GM19193 (cell line): Measurements from ENCODE around the gene TAF5.
A peak's percentile ranks its signal among the peaks of the same experiment; 100 is the strongest.

Source experiments
- POLR2A ChIP-seq: IDR thresholded peaks from 4 replicates; pipeline ENCODE4 v1.6.1; 2011; ENCODE audit not compliant: insufficient read depth, insufficient read length; ENCODE audit errors: extremely low read depth

TAF5 gene

DNA sequence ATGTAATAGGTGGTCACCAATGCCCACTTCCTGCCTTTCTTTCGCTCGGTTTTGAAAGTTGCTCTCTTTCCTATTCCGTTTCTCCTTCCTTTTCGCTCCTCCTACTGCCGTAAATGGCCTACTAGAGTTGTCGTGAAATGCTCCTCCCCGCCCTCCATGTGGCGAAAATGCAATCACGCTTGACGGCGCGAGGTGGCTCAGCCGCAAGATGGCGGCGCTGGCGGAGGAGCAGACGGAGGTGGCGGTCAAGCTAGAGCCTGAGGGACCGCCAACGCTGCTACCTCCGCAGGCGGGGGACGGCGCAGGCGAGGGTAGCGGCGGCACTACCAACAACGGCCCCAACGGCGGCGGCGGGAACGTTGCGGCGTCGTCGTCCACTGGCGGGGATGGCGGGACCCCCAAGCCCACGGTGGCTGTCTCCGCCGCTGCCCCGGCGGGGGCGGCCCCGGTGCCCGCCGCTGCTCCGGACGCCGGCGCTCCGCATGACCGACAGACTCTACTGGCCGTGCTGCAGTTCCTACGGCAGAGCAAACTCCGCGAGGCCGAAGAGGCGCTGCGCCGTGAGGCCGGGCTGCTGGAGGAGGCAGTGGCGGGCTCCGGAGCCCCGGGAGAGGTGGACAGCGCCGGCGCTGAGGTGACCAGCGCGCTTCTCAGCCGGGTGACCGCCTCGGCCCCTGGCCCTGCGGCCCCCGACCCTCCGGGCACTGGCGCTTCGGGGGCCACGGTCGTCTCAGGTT lies at the start of gene TAF5:
Gene TAF5 (plus strand): TSS at position 195 of the 737 bp plus-strand sequence. CDS start 14 bp downstream, at position 209.
- TF ChIP-seq POLR2A, result peak; percentile 86

DNA sequence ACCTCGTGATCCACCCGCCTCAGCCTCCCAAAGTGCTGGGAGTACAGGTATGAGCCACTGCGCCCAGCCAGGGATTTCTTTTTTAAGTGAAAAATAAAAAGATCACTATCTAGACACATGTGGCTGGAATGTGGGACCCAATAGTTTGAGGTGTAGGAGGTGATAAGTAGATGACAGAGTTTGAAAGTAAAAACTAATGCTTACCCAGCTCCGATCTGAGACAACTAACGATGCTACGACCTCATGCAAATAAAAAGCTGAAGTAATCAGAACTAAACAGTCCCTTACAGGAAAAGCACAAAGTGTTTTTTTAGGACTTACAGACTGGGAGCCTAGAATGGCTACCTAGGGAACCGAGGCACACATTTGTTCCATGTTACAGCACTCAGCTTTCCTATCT lies 39.9 kb upstream of the TAF5 start:
- TF ChIP-seq POLR2A, result no peak

DNA sequence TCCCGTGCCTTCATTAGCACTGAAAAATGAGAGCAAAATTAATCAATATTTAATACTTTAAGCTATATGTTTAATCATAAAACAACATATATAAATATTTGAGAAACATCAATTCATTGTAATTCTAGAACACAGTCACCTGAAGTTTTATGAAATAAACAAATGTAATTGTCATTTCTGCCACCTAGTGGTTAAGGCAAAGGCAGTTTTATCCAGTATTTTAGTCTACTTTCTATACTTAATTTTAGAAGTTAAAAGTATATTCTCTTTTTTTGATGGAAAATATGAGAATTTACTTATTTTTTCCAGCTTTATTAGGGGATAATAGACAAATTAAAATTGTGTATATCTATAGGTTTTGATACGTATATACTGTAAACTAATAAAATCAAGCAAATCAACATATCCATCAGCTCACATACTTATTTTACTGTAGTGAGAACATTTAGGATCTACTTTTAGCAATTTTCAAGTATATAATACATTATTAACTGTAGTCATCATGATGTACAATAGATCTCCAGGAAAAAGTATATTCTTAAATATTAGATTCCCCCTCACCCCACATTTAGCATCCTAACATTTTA lies 33.7 kb upstream of the TAF5 start:
- no peak for TF ChIP-seq POLR2A

DNA sequence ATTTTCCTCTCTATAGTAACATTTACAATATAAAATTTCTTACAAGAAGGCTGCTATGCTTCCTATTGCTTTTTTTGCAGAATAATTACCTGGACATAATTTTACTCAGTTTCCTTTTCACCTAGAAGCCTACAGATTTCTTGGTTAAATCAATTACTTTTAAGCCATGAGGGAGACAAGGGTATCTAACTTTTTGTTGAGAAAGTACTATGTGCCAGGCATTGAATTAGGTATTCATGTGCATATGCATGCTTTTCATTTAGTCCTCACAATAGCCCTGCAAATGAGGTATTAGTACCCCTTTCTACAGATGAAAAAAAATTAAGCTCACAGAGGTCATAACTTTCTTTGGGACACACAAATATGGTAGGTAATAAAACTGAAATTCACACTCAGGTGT lies 33.2 kb upstream of the TAF5 start:
- TF ChIP-seq POLR2A, result no peak

DNA sequence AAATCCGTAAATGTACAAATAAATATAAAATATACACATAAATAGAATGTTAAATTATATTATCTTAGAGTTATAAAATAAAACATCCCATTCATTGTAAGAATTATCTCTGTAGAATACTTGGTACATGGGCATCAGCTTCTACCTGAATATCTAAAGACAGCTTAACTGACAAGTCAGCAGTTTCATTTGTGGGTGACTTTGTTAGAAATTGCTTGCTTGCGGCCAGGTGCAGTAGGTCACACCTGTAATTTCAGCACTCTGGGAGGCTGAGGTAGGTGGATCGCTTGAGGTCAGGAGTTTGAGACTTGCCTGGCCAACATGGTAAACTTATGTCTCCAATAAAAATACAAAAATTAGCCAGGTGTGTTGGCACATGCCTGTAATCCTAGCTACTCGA lies 31.4 kb upstream of the TAF5 start:
- no peak for TF ChIP-seq POLR2A

DNA sequence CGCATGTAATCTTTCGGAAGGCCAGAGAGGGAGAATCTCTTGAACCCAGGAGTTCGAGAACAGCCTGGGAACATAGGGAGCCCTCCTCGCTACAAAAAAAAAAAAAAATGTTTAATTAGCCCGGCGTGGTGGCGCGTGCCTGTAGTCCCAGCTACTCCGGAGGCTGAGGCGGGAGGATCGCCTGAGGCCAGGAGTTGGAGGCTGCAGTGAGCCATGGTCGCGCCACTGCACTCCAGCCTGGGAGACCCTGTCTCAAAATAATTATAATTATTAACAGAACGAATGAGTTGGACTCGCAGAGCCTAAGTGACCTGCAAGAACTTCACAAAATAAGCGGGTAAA lies 17.6 kb upstream of the TAF5 start:
- no peak for TF ChIP-seq POLR2A

DNA sequence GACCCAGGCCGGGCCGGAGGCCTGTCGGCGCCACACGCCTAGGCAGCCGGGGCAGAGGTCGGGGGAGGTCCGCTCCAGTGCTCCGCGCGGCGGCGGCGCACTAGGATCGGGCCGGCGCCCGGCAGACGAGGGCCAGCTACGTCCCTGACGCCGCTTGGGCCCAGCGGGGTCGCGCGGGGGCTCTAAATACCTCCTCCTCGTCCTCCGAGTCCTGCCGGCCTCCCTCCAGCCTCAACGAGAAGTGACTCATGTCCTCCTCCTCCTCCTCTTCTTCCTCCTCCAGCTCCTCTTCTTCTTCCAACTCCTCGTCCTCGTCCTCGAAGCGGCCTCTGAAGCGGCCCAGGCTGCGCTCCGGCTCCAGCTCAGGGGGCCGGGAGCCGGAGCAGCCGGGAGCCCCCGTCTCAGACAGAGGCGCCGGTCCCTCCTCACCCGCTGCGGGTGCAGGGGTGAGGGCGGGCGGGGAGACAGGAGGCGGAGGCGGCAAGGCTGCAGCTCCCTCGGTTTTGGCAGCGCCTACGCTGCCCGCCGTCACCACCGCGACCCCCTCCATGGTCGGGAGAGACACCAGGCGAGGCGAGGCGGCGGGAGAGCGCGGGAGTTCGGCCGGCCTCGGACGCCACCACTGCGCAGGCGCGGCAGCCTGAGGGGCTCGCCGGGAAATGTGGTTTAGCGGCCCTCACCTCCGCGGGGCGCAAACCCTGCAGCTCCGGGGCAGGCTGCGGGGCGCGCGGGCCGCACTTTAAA lies 17.1 kb upstream of the TAF5 start, which contains the start of gene PCGF6:
Gene PCGF6 (minus strand): TSS at position 624 of the 744 bp plus-strand sequence. CDS start 74 bp downstream, at position 550.
- peak; percentile 64 for TF ChIP-seq POLR2A

DNA sequence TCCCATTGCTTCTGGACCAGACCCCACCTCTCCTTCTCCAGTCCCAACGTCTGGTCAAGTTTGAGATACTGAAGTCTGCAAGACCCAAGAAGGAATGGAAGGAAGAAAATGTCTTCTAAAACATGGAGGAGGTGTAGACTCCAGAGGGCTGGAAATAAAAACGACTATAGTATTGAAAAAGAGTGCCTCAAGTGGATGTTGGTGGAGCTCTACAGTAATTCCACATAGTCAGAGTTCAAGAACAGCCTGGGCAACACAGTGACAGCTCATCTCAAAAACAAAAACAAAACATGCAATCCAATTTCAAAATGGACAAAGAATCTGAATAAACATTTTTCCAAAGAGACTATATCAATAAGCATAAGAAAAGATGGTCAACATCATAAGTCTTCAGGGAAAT lies 14.5 kb upstream of the TAF5 start:
- no peak for TF ChIP-seq POLR2A

DNA sequence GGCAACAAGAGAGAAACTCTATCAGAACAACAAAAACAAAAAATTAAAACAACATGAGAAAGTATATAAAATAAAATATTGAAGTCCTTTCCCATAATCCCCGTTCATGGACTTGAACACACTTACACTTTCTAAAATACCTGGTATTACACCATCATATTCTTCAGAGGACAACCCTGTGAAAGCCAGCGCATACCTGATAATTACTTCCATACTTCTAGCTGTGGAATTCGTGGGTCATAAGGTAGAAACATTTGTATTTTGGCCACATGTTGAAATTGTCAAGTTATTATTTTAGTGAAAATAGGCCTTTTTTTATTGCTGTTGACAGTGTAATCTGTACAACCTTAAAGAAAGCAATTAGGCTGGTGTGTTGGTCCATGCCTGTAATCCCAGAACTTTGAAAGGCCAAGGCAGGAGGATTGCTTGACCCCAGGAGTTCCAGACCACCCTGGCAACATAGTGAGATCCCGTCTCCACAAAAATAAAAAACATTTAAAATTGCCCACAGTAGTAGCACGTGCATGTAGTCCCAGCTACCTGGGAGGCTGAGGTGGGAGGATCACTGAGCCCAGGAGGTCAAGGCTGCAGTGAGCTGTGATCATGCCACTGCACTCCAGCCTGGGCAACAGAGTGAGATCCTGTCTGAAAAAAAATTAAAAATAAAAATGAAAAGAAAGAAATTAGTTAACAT lies 11.7 kb upstream of the TAF5 start:
- no peak for TF ChIP-seq POLR2A

DNA sequence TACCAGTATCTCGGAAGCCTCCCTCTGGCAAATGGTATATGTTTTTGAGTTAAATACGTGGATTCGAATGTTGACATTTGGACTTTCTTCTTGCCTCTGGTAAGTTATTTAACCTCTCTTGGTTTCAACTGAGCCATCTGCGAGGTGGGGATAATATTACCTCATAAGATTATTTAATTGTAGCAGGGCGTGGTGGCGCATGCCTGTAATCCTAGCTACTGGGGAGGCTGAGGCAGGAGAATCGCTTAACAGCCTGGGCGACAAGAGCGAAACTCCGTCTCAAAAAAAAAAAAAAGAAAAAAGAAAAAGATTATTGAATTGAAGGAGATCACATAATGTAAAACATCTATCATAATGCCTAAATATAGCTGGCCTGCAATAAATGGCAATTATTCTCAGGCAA lies 396 bp upstream of the TAF5 start:
- no peak for TF ChIP-seq POLR2A

DNA sequence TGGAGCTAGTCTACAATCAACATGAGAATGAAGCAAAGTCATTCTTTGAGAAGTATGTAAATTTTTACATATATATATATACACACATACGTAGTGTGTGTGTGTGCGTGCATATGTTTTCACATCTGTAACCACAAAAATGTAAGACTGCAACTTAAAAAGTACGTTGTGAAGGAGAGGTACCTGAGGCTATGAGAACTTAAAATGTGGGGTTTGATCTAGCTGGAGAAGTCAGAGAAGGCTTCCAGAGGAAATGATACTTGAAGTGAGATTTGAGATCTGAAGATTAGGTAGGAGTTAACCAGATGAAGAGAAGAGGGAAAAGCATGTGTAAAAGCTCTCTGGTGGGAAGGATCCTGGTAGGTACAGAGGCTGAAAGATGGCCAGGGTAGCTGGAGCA lies 5.8 kb downstream of the TAF5 start:
- no peak for TF ChIP-seq POLR2A

DNA sequence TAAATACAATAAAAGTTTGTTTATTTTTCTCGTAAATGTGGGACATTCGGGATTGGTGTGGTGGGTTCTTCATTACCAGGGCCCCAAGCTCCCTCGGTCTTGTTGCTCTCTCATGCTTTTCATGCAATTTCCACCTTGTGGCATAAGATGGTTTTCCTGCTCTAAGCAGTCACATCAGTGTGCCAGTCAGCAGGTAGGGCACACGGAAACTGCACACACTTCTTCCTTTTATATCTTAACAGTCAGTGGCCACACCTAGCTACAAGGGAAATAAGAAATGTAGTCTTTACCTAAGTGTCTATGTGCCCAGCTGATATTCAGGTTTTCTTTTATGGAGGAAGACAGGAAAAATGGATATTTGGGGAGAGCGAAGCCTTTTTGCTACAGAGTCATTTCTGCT lies 6.5 kb downstream of the TAF5 start:
- TF ChIP-seq POLR2A, result no peak

DNA sequence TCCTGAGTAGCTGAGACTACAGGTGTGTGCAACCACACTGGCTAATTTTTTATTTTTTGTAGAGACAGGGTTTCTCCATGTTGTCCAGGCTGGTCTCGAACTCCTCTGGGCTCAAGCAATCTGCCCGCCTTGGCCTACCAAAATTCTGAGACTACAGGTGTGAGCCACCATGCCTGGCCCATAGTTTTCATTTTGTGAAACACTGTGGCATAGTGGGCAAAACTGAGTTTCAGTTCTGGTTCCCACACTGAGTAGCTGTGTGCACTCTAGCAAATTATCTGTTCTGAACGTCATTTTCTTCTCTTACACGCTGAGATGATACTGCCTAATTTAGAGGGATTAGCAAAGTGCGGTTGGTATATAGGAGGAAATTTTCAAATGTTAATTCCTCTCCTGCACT lies 15.0 kb downstream of the TAF5 start:
- TF ChIP-seq POLR2A, result no peak

DNA sequence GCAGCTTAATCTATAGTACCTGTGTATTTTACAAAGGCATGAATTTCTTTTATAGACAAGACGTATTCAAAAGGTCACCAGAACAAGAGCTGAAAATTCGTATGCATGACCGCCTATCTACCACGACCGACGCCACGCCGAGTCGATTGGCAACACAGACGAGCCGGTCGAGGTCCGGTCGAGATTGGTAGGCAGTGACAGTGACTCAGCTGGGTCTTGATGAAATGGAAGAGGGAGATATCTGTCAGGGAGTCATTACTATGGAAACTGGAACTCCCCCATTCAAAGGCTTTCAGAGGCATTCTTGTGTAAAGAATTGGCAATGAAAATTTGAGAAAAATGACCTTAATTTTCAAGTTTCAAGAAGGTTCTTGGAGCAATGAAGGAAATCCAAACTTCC lies 26.4 kb downstream of the TAF5 start:
- TF ChIP-seq POLR2A, result no peak

DNA sequence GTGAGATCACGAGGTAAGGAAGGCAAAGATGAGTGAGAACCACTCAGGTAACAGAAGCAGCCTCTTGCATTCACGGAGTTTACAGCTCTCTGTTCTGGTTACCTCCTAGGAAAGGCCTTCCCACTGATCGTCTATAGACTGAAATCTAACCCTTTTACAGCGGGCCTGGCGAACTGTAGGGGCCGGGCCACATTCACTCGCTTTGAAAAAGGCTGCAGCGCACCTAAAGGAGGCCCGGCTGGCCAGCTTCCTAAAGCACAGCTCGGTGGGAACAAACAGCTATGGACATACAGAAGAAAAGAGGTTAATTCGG lies 27.9 kb downstream of the TAF5 start:
- no peak for TF ChIP-seq POLR2A
